Measurements from ENCODE around the gene KLKB1. TPM values are rescaled to one million over a fixed set of nuclear protein-coding genes. Genes with fewer than 3 reads are reported as not detected.
"Not testable (repeated sequence)": the region's sequence is repeated elsewhere in the genome, so short reads cannot be mapped to it uniquely, and the experiment has no call there.

Gene KLKB1
- total and polyA plus RNA-seq, 3 donors from 2014 or later: 2.7 to 4.4 (median 3.5) TPM

DNA sequence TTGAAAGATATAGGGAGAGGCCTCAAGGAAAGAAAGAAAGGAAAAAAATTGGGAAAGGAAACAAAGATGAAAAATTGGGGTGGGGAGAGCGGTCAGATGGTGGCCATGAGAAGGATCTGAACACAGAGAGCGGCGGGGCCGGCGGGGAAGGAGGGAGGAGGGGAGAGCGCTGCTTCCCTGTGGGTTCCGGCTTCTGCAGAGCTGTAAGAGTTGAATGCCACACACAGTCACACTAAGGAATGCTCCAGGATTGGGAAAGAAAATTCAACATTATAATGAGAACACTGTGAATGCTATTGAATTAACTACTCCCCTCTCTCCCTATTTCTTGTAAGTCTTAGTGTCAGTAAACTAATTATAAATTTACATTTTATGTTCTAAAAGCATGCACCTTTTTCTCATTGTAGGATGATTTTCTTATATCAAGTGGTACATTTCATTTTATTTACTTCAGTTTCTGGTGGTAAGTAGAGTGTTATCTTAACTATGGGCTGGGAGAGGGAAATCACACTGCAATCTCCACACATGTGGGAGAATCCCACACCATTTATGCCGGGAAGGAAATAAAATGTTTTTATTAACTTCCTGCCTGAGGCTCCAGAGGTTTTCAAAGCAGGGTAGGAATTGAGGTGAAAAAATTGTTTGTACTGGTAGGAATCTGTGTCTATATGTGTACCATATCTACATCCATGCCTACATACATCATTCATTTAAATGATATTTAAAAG is 39.6 kb downstream of the KLKB1 start:
- DNase-seq: peak; percentile 28
- H3K36me3 ChIP-seq (ENCODE audit: low read depth, missing control alignments): no peaks in the 10 kb centered on the region
- no peaks in the 10 kb centered on the region for H3K27me3 ChIP-seq
- H3K4me1 ChIP-seq: peaks cover 3% of the 10 kb centered on the region
- intact Hi-C loops (cut with DNase I; ENCODE audit: low total_unique reads): no loop called here
- TF ChIP-seq, protein P1, sequence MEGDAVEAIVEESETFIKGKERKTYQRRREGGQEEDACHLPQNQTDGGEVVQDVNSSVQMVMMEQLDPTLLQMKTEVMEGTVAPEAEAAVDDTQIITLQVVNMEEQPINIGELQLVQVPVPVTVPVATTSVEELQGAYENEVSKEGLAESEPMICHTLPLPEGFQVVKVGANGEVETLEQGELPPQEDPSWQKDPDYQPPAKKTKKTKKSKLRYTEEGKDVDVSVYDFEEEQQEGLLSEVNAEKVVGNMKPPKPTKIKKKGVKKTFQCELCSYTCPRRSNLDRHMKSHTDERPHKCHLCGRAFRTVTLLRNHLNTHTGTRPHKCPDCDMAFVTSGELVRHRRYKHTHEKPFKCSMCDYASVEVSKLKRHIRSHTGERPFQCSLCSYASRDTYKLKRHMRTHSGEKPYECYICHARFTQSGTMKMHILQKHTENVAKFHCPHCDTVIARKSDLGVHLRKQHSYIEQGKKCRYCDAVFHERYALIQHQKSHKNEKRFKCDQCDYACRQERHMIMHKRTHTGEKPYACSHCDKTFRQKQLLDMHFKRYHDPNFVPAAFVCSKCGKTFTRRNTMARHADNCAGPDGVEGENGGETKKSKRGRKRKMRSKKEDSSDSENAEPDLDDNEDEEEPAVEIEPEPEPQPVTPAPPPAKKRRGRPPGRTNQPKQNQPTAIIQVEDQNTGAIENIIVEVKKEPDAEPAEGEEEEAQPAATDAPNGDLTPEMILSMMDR (IDR thresholded peaks at IDR 0.05): no peak
- no peaks in the 10 kb centered on the region for H3K9me3 ChIP-seq
- WGBS, 2 donors: 25 to 26% methylated on average over 8 of the region's 8 CpGs
- H3K4me3 ChIP-seq: no peak overlapping the region
- H3K27ac ChIP-seq: no peak overlapping the region

DNA sequence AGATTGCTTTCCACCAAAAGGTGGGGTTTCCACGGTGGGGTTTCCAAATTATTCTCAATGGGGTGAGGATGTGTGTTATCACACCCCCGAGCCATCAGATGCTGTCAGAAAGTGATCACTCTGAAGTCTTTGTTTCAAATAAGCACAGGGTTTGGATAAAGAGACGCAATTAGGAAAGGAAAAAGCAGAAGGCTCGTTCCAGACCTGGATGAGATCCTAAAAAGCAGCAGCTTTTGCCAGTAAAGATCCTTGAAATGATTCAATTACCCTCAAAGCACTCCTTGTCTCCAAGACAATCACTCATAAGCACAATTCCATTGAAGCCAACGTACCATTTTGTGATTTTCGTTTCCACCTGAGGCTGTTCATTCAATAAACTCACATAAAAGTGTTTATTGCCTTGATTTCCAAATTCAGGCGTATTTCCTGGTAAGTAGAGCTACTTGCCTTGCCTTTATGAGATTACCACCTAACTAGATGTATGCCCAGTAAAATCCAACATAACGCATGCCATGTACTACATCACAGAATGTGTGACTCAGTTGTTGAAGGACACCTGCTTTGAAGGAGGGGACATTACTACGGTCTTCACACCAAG is 43.9 kb downstream of the KLKB1 start:
- no peak for DNase-seq
- H3K27me3 ChIP-seq: no peaks in the 10 kb centered on the region
- no peaks in the 10 kb centered on the region for H3K9me3 ChIP-seq
- intact Hi-C loops (cut with DNase I; ENCODE audit: low total_unique reads): no loop called here
- 66 to 88% methylated on average over 9 of the region's 9 CpGs for WGBS, 2 donors
- no peak overlapping the region for H3K27ac ChIP-seq
- H3K36me3 ChIP-seq (ENCODE audit: low read depth, missing control alignments): no peaks in the 10 kb centered on the region
- H3K4me3 ChIP-seq: no peak overlapping the region
- no peak for TF ChIP-seq POLR2A (IDR thresholded peaks at IDR 0.05)
- TF ChIP-seq, protein P1 (IDR thresholded peaks at IDR 0.05): no peak
- peaks cover 3% of the 10 kb centered on the region for H3K4me1 ChIP-seq

DNA sequence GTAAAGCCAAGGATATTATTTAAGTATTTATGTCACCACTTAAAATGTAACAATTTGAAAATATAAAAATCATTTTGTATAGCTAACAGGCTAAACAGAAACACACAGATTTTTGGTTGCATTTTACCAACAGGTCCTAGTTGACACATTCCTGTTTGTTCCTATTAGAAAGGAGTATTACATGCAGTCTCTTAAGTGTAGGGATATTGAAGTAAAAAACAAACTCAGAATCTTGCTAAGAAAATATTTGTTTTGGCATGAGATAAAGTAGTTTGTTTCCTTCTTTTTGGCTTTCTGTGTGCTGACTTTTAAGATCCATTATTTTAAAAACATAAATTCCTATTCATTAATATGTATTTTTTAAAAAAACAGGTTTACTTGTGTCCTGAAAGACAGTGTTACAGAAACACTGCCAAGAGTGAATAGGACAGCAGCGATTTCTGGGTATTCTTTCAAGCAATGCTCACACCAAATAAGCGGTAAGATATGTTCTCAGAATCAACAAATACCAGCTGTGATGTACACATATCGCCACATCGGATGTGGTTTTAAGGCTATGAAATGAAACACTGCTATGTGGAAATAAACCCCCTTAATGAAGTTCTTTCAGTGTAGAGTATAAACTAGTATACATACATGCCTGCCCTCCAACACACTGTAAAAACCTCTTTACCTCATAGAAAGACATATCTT is 45.5 kb downstream of the KLKB1 start:
- intact Hi-C loops (cut with DNase I; ENCODE audit: low total_unique reads): no loop called here
- WGBS, 2 donors: 61 to 63% methylated on average over 4 of the region's 4 CpGs
- no peak for DNase-seq
- H3K36me3 ChIP-seq (ENCODE audit: low read depth, missing control alignments): no peaks in the 10 kb centered on the region
- H3K4me1 ChIP-seq: no peaks in the 10 kb centered on the region
- TF ChIP-seq, protein P1 (IDR thresholded peaks at IDR 0.05): no peak
- no peak for TF ChIP-seq POLR2A (IDR thresholded peaks at IDR 0.05)
- H3K27me3 ChIP-seq: no peaks in the 10 kb centered on the region
- H3K9me3 ChIP-seq: no peaks in the 10 kb centered on the region
- H3K27ac ChIP-seq: no peak overlapping the region
- H3K4me3 ChIP-seq: no peak overlapping the region

DNA sequence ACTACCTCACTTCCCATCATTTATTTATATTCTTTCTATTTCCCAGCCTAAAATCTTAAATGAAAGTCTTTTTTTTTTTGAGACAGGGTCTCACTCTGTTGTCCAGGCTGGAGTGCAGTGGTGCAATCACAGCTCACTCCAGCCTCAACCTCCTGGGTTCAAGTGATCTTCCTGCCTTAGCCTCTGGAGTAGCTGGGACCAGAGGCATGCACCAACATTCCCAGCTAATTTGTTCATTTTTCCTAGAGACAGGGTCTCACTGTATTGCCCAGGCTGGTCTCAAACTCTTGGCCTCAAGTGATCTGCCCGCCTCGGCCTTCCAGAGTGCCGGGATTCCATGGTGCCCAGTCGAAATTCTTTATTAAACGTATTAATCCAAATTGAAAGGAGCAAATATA is 46.1 kb downstream of the KLKB1 start:
- WGBS, 2 donors: 96 to 97% methylated on average over 5 of the region's 5 CpGs
- H3K4me1 ChIP-seq; intact Hi-C loops (cut with DNase I; ENCODE audit: low total_unique reads); H3K27ac ChIP-seq; DNase-seq; H3K36me3 ChIP-seq (ENCODE audit: low read depth, missing control alignments); H3K9me3 ChIP-seq; H3K4me3 ChIP-seq; H3K27me3 ChIP-seq: not testable (repeated sequence)

DNA sequence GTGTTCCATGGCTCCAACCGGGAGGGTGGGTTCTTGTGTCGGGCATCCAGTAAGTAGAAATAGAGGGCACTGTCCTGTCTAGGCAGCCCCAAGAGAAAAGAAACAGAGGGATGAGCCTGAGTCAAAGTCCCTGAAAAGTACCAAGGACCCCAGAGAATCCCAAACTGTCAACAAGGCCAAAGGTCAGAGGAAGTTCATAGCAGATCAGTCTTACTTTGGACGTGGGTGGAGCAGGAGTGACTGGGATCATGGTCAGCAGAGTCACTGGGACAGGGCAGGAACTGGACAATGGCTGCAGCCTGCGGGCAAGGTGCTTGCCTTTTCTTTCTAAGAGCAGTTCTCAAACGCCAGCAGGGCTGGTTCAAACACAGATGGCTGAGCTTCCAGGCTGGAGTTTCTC is 56.0 kb downstream of the KLKB1 start:
- Histone ChIP-seq H3K9me3 (no peaks in the 10 kb centered on the region), H3K36me3 (ENCODE audit: low read depth, missing control alignments) (no peaks in the 10 kb centered on the region), H3K27ac (no peak overlapping the region), H3K4me1 (no peaks in the 10 kb centered on the region), H3K27me3 (no peaks in the 10 kb centered on the region), H3K4me3 (no peak overlapping the region)
- DNase-seq: no peak
- TF ChIP-seq POLR2A (IDR thresholded peaks at IDR 0.05): no peak
- TF ChIP-seq, protein P1 (IDR thresholded peaks at IDR 0.05): no peak
- intact Hi-C loops (cut with DNase I; ENCODE audit: low total_unique reads): no loop called here
- 84 to 90% methylated on average over 4 to 5 of the region's 5 CpGs for WGBS, 2 donors
